GM21528 (cell line): ENCODE data around the gene DCLK1.

Experiments used
- ATAC-seq: cut with Tn5 transposase; IDR thresholded peaks from one replicate; pipeline ENCODE4 v1.9.1; 2021; ENCODE audit warnings: mild to moderate bottlenecking, moderate library complexity; ENCODE audit not compliant: unreplicated experiment, low FRiP score

DCLK1 gene

DNA sequence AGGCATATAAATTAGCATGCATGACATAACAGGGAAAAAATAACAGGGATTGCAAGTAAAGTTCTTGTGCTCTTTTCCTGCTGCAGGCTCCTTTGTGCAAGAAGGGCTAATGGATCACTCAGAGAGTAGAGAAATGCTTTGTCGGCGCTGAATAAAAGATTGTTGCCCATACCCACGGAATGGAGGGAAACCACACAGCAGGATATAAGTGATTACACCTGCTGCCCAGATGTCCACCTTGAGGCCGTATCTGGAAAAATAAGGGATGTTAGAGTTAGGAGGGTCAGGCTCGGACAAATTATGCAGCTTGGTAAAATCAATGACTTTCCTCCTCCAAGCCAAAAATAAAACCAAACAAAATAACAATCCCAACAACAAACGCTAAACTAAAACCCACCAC is 322.3 kb downstream of the DCLK1 start:
- no peak for ATAC-seq

DNA sequence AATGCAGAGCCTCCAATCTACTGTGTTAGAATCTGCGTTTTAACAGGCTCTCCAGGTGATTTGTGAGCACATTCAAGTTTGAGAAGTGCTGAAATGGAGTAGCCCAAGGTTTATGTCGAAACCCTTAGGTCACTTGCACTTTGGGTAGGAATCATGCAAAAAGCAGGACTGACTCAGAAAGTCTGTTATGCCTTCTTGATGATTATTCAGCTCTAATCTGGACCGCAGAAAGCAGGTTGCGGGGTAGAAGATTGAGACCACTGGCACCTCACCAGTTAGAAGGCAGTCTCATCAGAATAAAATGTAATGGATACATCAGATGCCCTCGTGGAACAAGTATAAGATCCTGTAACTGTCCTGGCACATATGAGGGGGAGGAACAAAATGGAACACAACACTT is 326.3 kb downstream of the DCLK1 start:
- no peak for ATAC-seq

DNA sequence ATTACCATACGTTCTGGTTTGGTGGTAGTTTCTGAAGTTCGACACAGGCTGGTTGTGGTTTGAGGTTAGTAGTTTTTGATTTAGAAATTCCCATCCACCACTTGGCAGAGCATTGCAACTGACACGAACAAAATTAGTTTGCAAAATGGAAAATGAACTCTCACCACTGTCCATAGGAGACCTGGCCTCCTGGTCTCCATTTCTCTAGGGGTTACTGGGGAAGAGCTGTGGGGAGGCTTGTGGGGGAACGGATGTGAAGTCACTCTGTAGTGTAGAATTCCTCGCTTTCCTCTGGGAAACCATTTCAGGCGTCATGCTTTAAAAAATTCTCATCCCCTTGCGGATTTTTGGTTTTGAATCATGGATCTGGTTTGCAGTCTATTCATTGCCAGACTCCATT is 333.2 kb downstream of the DCLK1 start:
- no peak for ATAC-seq

DNA sequence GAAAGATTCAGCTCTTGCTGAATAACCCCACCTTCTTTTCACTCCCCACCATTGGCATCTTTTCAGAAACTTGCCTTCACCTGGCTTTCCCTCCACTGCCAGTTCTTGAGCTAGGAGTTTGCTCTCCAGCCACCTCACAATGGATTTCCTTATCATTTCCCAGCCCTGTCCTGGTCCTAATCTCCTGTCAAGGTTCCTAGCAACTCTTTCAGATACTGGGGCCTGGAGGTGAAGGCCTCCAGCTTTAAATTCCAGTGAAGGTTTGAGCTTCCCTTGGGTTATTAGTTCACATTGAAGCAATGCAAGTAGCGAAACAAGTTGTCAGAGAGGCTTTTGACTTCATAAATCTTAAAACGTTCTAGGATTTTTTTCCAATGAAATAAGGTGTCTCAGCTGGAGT is 333.9 kb downstream of the DCLK1 start:
- ATAC-seq = no peak

DNA sequence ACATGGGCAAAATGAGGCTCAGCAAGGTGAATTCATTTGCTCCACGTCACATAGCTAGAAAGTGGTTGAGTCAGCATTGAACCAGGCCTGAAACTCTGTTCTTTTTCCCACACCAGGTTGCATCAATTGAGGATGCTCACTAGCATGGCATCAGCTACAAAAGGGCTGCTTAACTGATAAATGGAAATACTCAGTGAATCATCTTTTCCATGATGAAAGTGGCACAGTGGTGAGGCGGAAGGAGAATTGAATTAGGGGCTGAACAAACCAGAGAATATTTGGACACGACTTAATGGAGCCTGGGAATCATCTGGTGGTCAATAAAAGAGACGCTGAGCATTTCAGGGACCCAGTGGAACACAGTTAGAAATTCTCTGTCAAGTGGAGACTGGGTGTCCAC is 334.6 kb downstream of the DCLK1 start:
- ATAC-seq = no peak

DNA sequence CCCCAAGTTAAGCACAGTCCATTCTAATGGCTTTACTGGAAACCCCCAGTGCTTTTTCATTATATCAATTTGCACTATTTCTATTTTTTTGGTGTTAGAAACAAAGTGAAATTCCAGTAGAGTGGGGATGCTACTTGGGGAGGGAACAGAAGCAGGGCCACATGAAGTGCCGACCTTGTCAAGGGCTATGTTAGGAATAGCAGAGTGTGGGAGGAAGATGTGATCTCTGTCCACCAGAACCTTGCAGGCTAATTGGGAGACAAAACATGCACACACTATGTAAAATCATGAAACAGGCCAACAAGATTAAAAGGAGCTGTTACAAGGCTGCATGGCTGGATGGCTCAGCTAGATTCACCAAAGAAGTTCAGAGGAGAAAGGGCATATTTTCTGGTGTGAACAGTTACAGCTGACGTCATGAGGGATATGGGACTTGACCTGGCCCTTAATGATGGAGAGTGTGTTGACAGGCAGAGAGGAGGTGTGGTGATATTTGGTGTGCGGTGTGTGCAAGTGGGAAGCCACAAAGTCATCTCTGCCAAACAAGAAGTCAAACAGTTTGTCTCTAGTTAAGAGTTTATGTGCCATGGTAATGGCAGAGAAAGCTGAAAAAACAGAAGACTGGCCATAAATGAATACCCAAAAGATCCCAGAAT is 336.3 kb downstream of the DCLK1 start:
- ATAC-seq = no peak

DNA sequence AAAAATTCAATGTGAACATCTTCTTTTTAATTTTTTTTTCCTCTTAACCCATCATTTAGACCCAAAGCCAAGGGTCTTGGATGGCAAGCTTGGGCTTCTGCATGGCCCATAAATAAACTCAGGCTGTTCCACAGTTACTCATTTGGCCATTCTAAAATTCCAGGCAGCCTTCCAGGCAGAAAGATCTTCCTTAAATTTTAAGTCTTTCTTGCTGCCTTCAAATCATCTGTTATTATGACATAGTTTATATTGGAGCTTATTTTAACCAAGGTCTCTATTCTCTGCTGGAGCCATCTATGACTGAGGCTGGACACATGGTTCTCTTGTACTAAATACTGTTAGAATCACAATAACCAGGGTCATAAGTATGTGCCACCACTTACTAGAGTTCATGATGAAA is 337.4 kb downstream of the DCLK1 start:
- no peak for ATAC-seq

DNA sequence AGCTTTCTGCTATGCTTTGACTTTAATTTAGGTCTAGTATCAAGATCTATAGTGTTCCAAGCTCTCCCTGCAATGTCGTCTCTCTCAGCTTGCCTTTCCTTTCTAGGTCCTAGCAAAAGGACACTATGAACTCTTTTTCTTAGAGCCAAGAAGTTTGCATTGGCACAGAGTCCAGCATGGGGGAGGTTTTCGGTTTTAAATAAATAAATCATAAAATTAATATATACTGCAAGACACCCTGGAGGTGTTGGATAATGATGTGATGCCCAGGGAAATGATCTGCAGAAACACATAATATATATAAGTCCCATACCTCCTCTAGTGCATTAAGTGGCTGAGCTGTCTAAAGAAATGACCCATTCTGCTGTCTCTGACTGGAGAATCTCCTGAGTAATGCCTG is 338.3 kb downstream of the DCLK1 start:
- no peak for ATAC-seq

DNA sequence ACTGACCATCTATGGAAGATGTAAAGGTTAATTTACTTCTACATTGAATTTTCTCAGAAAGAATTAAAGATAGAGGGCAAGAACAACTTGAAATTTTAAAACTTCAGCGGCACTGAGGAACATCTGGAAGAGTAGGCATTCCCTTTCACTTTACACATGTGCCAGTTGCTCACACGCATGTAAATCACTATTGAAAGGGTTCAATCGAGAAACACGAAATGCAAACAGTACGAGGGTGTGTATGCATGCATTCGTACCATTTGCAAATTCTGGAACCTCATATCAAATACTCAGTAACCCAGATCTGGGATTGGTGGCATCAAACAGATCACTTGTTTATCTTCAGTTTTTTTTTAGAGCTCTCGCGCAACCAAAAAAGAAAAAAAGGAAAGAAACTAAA is 339.2 kb downstream of the DCLK1 start:
- no peak for ATAC-seq

DNA sequence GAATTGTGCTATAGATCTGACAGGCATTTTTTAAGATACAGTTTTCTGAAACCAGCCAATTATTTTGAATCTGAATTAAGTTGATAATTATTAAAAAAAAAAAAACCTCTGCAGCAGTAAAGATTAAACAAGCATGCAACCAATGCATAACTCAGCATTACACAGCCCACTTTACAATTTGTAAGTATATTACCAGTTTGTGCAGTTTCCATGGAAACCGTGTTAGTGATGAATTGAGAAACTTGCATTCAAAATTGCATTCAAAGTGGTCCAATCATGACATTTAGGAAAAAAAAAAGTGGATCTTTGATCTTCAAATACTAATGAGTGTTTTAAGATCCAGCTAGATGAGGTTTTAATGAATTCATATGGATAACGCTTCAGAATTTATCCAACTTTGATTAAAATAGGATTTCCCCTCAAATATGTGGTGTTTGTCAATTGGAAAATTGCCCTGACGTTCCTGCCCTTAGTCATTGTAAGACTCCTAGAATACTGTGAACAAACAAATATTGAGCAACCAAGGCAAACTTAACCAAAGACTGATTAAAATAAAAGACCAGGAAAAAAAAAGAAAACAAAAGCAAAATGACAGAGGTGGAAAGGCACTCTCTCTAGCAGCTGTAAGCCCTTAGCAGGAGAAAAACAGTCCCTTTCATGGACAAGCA is 339.9 kb downstream of the DCLK1 start:
- ATAC-seq = no peak

DNA sequence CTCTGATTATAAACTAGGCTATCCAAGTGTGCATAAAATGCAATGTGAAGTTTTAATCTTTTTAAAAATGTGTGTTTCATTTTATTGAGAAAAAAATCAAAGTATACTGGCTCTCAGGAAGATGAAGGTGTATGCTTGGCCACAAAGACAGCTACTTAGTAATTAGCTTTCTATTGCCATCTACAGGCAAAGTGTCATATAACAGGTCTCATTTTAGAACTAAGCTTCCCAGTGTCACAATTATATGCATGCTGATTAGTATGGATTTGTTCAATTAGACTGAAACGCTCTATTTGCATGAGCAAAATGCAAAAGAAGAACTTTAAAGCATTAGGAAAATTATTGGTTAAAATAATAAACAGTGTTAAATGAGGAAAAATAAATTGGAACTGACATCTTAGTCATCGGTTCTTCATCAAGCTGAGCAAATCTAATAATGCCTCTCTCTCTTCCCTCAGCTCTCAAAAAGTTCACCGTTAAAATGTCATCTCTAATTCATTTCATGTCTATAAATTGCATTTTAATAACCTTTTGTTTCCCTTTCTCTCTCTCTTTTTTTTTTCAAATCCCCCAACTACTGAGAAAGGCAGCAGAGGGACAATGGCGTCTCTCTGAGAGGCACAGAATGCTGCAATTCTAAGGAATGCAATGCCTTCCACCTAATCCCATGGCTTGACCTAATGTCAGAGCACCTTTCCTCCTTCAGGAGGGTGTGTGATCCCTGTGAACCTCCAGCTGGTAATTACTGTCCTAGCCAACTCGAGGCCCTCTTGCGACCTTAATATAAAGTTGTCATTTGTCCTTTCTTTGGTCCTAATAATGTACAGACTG is 341.6 kb downstream of the DCLK1 start:
- ATAC-seq = peak; percentile 78

DNA sequence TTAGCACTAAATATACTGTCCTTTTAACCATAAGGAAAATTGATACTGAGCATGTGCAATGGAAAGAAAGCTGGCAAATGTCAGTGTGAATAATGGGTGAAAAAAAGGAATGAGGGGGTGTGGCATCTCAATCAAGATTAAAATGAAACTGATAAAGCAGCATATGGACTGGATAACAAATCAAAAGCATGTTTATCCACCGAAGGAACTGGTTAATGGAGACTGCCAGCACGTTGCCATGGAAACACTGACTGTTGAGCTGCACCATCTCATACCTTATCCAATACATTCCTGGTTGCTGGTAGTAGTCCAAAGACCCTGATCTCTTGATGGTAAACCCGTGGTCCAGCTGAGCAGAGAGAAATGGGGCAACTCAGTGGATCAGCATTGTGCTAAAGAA is 343.2 kb downstream of the DCLK1 start:
- ATAC-seq = no peak

DNA sequence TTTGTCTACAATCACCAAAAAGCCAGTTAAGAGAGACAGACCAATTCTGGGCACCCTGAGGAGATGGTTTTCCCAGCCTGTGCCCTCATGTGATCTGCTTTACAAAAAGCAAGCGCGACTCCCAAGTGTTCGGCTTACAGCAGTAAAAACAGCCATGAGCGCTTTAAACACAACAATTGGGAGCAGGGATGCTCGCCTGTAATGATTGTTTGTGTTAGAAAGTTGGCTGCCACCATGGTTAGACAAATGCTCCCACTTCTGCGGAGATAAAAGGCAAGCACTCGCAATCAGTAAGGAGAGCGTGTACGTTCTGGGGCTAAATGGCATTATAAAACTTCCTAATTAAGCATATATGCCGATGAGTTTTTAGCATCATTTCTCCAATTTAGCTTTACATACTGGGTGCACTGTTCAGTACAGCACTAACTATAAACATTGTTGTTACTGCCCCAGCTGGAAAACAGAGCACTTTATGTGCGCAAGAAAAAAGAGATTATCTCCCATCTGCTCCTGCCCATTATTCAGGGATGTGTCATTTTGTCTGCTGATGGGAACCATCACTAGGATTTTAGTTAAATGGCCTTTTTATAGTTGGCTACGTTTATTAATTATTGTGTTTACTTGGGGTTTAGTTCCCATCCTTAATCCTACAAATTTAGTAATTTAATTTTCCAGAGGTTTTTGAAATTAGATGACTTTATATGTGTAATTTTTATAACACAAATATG is 345.4 kb downstream of the DCLK1 start:
- no peak for ATAC-seq

DNA sequence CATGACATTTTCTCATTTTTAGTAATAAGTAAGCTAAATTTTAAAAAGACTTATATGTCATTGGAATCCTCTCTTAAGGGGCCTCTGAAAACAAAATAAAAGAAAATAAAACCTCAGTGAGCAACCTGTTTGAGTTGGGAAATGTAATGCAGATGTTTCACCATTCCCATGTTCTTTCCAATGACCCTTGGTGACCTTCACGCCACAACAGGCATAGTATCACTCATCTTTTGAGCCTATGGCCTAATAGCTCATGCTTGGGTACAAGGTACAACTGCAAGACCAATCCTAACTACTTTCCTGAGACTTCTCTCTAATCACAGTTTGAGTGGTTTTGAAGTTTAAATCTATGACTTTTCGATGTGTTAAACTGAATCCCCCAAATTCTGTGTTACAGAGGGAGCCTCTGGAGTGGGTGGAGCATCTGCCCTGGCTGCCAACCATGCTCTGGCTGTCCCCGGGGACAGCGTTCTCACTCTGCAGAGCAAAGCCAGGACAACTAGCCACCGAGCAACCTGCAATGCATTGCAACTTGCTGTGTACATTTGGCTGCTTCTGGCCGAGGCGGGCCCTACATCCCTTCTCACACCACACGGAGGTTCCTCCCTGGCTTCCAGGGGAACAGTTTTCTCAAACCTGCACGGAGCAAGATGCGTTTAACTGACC is 346.8 kb downstream of the DCLK1 start:
- ATAC-seq = no peak

DNA sequence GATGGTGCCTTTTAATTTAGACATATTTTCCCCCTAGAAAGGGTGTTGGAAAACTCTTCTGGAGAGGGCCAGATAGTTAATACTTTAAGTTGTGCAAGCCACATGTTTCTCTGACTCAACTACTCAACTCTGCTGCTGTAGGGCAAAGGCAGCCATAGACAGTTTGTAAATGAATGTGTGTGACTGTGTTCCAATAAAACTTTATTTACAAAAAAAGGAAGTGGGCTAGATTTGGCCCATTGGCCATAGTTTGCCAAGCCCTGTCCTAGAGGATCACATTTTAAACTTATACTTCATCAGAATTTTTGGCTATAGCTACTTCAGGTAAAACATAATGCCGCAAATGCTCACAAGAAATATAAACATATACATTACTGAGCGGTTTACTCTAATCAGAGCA is 348.4 kb downstream of the DCLK1 start:
- ATAC-seq = no peak

DNA sequence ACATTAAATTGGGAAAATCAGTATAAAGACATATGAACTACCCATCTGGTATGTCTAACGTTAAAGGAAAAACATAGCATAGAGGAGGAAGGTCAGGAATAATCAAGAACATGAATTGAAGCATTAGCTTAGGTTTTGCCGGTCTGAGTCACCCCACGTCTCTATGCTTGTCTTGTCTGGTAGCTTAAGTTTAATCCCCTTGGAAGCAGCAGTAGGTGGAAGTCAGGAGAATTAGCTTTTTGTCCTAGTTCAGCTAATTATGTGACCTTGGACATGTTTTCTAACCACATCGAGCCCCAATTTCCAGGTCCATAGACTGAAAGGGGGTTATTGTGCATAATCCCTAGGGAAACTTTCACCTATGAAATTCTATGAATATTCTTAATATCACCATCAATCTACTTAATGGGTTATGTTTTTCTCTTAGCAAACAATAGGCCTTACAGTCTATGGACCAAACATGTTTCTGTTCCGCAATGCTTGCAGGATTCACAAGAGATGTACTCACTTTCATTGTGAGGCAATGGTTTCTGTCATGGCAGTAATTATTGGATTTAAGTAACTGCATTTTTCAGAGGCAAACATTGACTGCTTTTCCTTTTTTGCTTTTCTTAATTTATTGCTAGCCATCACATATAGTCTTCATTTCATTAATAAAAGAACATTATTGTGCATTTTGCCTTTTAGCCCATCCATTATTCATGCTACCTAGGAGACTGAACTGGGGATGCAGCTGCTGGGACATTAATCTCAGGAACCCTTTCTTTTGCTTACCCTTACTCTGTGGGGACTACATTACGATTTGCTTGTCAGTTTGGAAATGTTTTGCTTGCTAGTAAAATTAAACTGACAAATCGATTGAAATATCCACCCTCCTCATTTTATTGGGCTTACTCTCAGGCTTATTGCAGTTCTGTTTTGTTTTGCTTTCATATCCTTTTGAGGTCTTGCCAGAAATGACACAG is 349.9 kb downstream of the DCLK1 start:
- no peak for ATAC-seq

DNA sequence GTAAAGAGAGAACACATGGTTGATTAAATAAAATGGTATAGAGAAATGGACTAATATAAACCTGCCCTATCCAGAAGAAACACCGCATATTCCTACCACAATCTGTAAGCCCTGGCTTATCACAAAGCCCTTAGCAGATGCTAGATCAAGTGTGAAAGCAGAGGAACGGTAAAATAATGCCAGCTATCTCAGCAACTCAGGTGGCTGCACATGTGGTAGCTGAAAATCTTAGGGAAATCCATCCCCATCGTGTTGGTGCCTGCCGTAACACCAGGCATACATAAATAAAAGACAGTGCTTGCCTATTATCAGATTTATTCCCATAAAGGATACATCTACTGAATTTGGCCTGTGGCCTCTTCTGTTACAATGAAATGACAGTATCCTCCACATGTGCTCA is 350.6 kb downstream of the DCLK1 start:
- ATAC-seq = no peak

DNA sequence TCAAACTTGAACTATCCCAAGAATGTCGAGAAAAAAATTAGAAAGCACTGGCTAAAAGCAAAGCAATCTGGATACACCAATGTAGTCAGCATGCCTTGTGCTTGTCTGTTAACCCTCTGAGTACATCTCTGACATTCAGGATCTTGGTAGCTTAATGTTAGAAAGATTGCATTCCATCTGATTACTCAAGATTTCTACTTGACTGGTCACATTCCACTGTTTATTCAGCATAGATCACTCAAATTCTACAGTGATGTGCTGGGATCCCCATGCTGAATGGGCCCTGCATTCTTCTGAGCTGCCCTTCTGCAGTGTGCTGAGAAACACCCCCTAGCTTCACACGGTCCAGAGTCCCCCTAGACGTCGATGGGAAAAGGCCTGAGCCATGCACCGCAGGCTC is 359.3 kb downstream of the DCLK1 start:
- ATAC-seq = no peak

DNA sequence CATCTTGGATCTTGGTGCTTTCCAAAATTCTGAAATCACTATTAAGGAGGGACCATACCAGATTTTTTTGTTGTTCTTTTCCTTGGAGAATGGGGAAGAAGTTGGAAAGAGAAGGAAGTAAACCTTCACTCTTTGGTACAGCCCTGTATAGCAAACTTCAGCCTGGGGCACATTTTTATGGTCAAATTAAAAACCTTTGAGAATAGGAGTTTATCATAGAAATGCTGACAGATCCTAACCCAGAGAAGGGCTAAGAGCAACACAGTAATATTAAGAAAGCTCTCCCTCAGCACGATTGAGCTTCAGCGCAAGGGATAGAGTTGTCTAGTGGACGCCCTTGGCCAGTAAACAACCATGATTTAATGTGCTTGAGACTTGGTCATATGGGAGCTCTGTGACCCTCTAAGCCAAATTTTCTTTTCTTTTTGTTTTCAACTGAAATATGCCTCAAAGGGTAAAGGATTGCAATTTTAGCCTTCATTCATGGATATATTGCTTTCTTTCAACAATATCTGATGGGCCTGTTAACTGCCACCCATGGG is 360.4 kb downstream of the DCLK1 start:
- no peak for ATAC-seq
